NCI-H1417 (cell line): ENCODE measurements around the gene CFAP300.

Experiments used
- DNase-seq, 3 experiments: peaks; one replicate each; lab custom pipeline; 2025; lab: John Stamatoyannopoulos, UW

CFAP300 gene

DNA sequence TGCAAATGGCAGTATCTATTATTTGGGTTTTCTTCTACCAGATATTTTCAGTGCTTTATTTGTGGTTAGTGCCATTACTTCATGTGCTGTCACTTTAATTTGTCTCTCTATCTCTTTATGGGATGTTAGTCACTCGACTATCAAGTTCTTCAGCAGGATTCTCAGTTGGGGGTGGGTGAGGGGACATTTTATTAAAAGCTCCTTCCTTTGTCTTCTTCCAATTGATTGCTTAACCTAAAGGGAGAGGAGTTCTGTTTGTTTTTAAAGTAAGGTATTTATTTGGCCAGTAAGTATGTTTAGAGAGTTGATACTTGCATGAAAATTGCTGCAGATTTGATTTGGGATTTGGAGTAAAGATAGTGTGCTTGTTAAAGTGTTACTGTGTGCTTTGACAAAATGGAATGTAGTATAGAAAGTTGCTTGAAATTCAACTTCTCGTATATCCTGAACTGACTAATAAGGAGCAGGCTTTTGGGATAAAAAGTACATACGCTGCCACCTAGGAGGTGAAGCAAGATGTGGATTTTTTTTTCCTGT lies 73.3 kb downstream of the CFAP300 start:
- DNase-seq = no peak

DNA sequence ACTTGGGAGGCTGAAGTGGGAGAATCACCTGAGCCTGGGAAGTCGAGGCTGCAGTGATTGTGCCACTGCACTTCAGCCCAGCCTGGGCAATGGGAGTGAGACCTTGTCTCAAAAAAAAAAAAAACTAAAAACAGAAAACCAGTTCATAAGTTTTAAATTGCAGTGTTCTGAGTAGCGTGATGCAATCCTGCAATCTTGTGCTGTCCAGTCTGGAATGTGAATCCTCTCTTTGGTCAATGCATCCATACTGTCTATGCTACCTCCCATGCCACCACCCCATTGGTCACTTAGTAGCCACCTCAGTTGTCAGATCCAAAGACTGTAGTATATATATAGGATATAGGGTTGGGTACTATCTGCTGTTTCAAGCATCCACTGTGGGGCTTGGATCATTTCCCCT lies 74.1 kb downstream of the CFAP300 start:
- DNase-seq = no peak
